Measurements from ENCODE around the gene CAMSAP3. TPM values are rescaled to one million over a fixed set of nuclear protein-coding genes. Genes with fewer than 3 reads are reported as not detected.

CAMSAP3 gene
- total RNA-seq, 1 experiment from 2014 or later: 16.6 TPM

DNA sequence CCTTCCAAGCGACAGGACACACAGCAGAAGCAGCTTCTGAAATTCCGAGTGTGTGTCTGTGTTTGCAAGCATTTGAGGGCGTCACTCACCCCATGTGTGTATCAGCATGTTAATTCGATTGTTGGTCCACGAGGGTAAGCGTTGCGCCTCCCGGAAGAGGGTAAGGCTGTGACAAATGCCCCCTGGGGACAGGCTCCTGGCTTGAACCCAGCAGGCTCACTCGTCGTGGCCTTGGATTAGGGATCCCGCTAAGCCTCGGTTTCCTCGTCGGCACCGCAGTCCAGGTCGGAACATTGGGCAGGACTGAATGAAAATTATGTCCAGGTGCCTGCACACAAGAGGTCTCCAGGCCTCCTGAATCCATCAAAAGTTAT is 40.6 kb downstream of the CAMSAP3 start:
- no peak for TF ChIP-seq EZH2phosphoT487 (IDR thresholded peaks at IDR 0.05; ENCODE audit: borderline replicate concordance, low read length)
- TF ChIP-seq, protein P1, sequence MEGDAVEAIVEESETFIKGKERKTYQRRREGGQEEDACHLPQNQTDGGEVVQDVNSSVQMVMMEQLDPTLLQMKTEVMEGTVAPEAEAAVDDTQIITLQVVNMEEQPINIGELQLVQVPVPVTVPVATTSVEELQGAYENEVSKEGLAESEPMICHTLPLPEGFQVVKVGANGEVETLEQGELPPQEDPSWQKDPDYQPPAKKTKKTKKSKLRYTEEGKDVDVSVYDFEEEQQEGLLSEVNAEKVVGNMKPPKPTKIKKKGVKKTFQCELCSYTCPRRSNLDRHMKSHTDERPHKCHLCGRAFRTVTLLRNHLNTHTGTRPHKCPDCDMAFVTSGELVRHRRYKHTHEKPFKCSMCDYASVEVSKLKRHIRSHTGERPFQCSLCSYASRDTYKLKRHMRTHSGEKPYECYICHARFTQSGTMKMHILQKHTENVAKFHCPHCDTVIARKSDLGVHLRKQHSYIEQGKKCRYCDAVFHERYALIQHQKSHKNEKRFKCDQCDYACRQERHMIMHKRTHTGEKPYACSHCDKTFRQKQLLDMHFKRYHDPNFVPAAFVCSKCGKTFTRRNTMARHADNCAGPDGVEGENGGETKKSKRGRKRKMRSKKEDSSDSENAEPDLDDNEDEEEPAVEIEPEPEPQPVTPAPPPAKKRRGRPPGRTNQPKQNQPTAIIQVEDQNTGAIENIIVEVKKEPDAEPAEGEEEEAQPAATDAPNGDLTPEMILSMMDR (conservative IDR thresholded peaks at IDR 0.05; ENCODE audit: low read depth, low read length): no peak
- no peak for TF ChIP-seq EZH2 (IDR thresholded peaks at IDR 0.05; ENCODE audit: low read length, unreplicated experiment)
- Histone ChIP-seq H3K4me2 (ENCODE audit: low read length) (peak overlapping the region; percentile 91), H3K4me1 (ENCODE audit: insufficient read depth, low read length) (peaks cover 3% of the 10 kb centered on the region; the same call in 1 of the 2 replicates), H3K4me3 (ENCODE audit: low read length) (peak overlapping the region; percentile 88; the same call in 1 of the 2 replicates), H3K9ac (ENCODE audit: low read length) (no peak overlapping the region), H3F3A (ENCODE audit: low read length, unreplicated experiment) (no peaks in the 10 kb centered on the region), H3K27ac (ENCODE audit: low read length) (no peak overlapping the region), H3K79me2 (ENCODE audit: low read length) (peaks cover 30% of the 10 kb centered on the region), H3K9me2 (replicated peaks; ENCODE audit: low read length) (no peaks in the 10 kb centered on the region), H4K20me1 (ENCODE audit: low read length) (no peaks in the 10 kb centered on the region), H3K36me3 (ENCODE audit: low read depth, low read length) (no peaks in the 10 kb centered on the region; the same call in 1 of the 2 replicates), H3K27me3 (ENCODE audit: low read length) (no peaks in the 10 kb centered on the region), H2AFZ (ENCODE audit: low read length) (peak overlapping the region; percentile 58), H3K9me3 (ENCODE audit: low read length) (no peaks in the 10 kb centered on the region)
- ChIA-PET CTCF (no interaction called here), POLR2A (ENCODE audit: unreplicated experiment) (no interaction called here)
- no peak for ATAC-seq
- intact Hi-C loops (cut with micrococcal nuclease): no loop called here
- BruUV-seq (replicated peaks): no TSS peak
- DNase-seq: no peak

DNA sequence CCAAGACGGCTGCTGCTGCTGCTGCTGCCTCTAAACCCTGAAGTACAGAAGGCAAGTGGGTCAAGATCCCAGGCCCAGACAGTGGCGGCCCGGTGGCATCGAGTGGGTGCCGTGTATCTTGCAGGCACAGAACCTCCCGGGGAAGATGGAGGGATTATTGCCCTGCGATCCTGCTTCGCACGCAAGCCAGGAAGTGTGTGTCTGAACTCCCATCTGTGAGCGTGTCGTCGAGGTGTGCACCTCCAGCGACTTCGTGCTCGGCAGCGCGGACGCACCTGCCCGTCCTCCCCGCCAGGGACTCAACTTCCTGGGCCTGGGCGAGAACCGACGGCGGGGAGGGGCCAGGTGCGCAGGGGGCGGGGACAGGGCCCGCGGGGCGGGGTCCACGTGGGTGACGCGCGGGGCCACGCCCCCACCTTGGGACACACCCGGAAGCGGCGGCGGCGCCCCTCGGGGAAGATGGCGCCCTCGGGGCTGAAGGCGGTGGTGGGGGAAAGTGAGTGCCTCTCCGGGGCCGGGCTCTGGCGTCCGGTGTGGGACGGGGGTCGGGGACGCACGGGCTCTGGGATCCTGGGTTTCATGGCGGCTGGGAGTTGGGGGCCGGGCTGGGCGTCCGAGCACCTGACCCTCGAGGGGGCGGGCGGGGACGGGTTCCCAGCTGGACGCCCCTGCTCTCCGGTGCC is 41.2 kb downstream of the CAMSAP3 start, which contains the start of gene STXBP2:
Gene STXBP2 (plus strand): TSS at position 420 of the 683 bp plus-strand sequence. CDS start 40 bp downstream, at position 460.
- TF ChIP-seq, protein P1 (conservative IDR thresholded peaks at IDR 0.05; ENCODE audit: low read depth, low read length): no peak
- no peak for TF ChIP-seq EZH2phosphoT487 (IDR thresholded peaks at IDR 0.05; ENCODE audit: borderline replicate concordance, low read length)
- no peak for TF ChIP-seq EZH2 (IDR thresholded peaks at IDR 0.05; ENCODE audit: low read length, unreplicated experiment)
- no TSS peak for BruUV-seq (replicated peaks)
- H3K4me3 ChIP-seq (ENCODE audit: low read length): peak within 1 kb of the TSS; percentile 88
- peak; percentile 89 for ATAC-seq
- peak within 1 kb of the TSS; percentile 90 for H3K9ac ChIP-seq (ENCODE audit: low read length)
- H3K9me3 ChIP-seq (ENCODE audit: low read length): no peaks in the 10 kb centered on the region
- intact Hi-C loops (cut with micrococcal nuclease): no loop called here
- peak within 1 kb of the TSS; percentile 91 for H3K4me2 ChIP-seq (ENCODE audit: low read length)
- H3K27me3 ChIP-seq (ENCODE audit: low read length): no peaks in the 10 kb centered on the region
- no peaks in the 10 kb centered on the region for H3K9me2 ChIP-seq (replicated peaks; ENCODE audit: low read length)
- no peaks in the 10 kb centered on the region for H4K20me1 ChIP-seq (ENCODE audit: low read length)
- H3K36me3 ChIP-seq (ENCODE audit: low read depth, low read length): no peaks in the 10 kb centered on the region; the same call in 1 of the 2 replicates
- H2AFZ ChIP-seq (ENCODE audit: low read length): peak within 1 kb of the TSS; percentile 58
- no peaks in the 10 kb centered on the region for H3F3A ChIP-seq (ENCODE audit: low read length, unreplicated experiment)
- H3K27ac ChIP-seq (ENCODE audit: low read length): peak within 1 kb of the TSS; percentile 28
- POLR2A ChIA-PET (ENCODE audit: unreplicated experiment): no interaction called here
- peak; percentile 89 for DNase-seq
- peaks cover 25% of the 10 kb centered on the region for H3K79me2 ChIP-seq (ENCODE audit: low read length)
- CTCF ChIA-PET: interaction anchor here (1.0 to 1.4 kb wide), 2 partner anchors 44 to 69 kb away, joined by 5 to 6 read pairs; partner anchors contain the start of gene TRAPPC5
- H3K4me1 ChIP-seq (ENCODE audit: insufficient read depth, low read length): peaks cover 3% of the 10 kb centered on the region; the same call in 1 of the 2 replicates
